ENCODE results near the gene GDPD2.

The GDPD2 gene

DNA sequence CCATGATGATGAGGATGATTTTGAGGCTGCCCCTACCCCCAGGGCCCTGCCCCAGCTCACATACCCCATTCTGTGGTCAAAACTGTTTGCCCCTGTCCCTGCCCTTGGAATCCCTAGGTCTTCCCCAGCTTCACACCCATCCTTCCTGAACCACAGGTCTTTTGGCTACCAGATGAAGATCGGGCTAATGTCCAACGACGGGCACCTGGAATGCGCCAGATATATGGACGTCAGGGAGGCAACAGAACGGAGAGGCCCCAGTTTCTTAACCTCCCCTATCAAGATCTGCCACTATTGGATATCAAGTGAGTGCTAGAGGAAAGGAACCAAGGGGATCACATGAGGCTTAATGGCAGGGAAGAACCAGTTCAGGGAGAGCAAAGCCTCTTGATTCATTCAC is 6.6 kb downstream of the GDPD2 start:
- no peak for TF ChIP-seq POLR2A (IDR thresholded peaks at IDR 0.05; ENCODE audit: low read depth, low read length)
- FAIRE-seq (no peak), DNase-seq (ENCODE audit: insufficient read length, low spot score) (no peak)

GRCh38 chrX:70432936-70433847 is 10.1 kb downstream of the GDPD2 start:
- no peak for FAIRE-seq

DNA sequence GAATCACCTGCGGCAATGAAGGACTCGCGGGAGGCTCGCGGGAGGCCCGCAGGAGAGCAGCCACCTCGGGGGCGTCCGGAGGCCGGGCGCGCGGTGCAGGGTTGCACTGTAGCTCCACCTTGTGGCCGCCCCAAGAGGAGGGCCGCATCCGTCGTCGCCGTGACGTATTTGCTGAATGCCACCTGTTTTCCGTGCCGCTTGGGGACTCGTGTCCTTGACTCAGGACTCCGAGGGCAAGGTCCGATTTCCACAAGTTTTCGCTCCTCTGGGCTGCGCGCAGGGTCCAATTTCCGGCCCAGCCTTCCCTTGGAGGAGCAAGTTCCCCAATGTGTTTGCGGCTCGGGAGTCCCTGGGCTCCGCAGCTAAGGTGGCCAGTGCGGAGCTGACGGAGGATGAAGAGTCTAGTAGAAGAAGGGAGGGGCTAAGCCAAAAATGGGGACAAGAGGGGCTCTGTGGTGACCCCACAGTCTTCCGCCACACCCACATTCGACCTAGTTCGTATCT is 10.8 kb downstream of the GDPD2 start:
- no peak for TF ChIP-seq POLR2A (IDR thresholded peaks at IDR 0.05; ENCODE audit: low read depth, low read length)
- peak; percentile 58 for DNase-seq (ENCODE audit: insufficient read length, low spot score)
- no peak for FAIRE-seq

More at GRCh38 chrX:70432936-70433847, 10.1 kb downstream of the GDPD2 start:
- DNase-seq (ENCODE audit: insufficient read length, low spot score) = no peak
- TF ChIP-seq POLR2A (IDR thresholded peaks at IDR 0.05; ENCODE audit: low read depth, low read length) = no peak

- DNase-seq (ENCODE audit: insufficient read length, low spot score) (peak; percentile 83), FAIRE-seq (no peak)
- TF ChIP-seq POLR2A (IDR thresholded peaks at IDR 0.05; ENCODE audit: low read depth, low read length) = peak; percentile 74
Observed at GRCh38 chrX:70434352-70434866, 11.3 kb downstream of the GDPD2 start.

DNA sequence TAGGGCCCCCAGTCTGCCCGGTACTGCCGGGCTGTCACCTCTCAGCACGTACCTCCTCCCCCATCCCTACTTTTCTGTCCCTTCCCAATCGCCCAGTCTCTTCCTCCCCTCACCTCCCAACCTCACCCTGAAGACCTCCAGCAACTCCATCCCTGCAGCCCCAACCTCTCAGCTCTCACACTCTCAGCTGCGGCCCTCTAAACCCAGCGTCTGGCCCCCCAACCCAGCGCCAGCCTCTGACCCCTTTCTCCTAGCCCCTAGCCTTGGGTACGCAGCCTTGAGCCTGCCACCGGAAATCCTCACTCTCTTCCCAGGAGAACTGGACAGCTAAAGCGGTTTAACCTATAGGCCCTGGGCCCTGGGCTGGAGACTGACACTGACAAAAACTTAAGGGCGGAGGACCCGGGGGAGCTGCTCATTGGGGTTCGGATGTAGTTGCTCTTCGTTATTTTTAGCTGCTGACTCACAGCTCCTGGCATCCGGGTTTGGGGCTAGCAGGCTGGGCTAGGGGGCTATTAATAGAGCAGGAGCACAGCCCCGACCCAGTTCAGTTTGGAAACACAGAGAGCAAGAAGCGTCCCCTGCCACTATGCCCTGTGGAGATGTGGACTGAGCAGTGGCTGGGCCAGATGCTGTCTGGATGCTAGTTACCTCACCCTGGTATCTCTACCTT is 11.9 kb downstream of the GDPD2 start:
- DNase-seq (ENCODE audit: insufficient read length, low spot score) (no peak), FAIRE-seq (no peak)
- no peak for TF ChIP-seq POLR2A (IDR thresholded peaks at IDR 0.05; ENCODE audit: low read depth, low read length)

- DNase-seq (ENCODE audit: insufficient read length, low spot score) (no peak), FAIRE-seq (no peak)
- TF ChIP-seq POLR2A (IDR thresholded peaks at IDR 0.05; ENCODE audit: low read depth, low read length) = no peak
Observed at GRCh38 chrX:70436343-70436742, 13.2 kb downstream of the GDPD2 start.

DNA sequence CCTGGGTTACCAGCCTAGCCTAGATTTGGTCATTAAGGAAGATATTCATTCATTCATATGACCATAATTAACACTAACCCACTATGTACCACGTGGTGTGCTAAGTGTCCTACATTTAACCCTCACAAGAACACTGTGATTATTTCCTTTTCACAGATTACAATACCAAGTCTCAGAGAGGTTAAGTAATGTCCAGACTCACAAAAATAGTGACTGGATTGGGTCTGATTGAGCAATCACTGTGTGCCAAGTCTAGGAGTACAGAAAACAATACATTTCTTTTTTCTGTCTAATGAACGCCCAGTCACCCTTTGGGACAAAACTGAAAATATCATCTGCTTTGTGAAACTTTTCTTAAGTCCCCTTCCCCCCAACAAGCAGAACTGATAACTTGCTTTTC is 13.9 kb downstream of the GDPD2 start:
- FAIRE-seq = no peak
- DNase-seq (ENCODE audit: insufficient read length, low spot score) = no peak
- TF ChIP-seq POLR2A (IDR thresholded peaks at IDR 0.05; ENCODE audit: low read depth, low read length) = no peak

DNA sequence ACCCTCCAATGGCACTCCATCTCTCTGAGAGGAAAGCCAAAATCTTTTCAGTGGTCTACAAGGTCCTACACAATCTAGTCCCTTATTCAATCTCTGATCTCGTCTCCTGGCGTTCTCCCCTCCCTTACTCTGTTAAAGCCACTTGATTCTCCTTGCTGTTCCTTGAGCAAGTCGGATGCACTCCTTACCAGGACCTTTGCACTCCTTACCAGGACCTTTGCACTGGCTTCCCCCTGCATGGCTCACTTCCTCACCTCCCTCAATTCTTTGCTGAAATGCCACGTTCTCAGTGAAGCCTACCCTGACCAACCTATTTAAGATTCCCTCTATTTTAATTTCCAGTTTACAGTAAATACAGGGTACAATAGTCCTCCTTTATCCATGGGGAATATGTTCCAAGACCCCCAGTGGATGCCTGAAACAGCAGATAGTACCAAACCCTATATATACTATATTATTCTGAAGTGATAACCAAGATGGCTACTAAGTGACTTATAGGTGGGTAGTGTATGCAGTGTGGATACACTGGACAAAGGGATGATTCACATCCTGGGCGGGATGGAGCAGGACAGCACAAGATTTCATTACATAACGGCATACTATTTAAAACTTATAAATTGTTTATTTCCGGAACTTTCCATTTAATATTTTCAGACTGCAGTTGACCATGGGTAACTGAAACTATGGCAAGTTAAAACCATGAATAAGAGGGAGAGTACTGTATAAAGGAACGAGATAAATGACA is 15.0 kb downstream of the GDPD2 start:
- FAIRE-seq = no peak
- no peak for TF ChIP-seq POLR2A (IDR thresholded peaks at IDR 0.05; ENCODE audit: low read depth, low read length)

GRCh38 chrX:70439016-70439415 is 15.9 kb downstream of the GDPD2 start:
- FAIRE-seq = no peak
- no peak for DNase-seq (ENCODE audit: insufficient read length, low spot score)
- TF ChIP-seq POLR2A (IDR thresholded peaks at IDR 0.05; ENCODE audit: low read depth, low read length) = no peak

More for the DNA sequence above, 15.0 kb downstream of the GDPD2 start:
- no peak for DNase-seq (ENCODE audit: insufficient read length, low spot score)

DNA sequence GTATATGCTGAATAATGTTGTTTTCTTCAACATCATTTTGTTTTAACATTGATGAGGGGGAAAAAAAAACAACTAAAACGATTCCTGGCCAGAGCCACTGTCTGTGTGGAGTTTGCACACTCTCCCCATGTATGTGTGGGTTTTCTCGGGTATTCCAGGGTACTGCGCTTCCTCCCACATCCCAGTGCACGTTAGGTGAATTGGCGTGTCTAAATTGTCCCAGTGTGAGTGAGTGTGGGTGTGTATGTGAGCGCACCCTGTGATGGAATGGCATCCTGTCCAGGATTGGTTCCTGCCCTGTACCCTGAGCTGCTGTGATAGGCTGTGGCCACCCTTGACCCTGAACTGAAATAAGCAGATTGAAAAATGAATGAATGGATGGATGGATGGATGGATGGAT is 19.1 kb downstream of the GDPD2 start:
- FAIRE-seq = no peak
- DNase-seq (ENCODE audit: insufficient read length, low spot score) = no peak
- no peak for TF ChIP-seq POLR2A (IDR thresholded peaks at IDR 0.05; ENCODE audit: low read depth, low read length)

DNA sequence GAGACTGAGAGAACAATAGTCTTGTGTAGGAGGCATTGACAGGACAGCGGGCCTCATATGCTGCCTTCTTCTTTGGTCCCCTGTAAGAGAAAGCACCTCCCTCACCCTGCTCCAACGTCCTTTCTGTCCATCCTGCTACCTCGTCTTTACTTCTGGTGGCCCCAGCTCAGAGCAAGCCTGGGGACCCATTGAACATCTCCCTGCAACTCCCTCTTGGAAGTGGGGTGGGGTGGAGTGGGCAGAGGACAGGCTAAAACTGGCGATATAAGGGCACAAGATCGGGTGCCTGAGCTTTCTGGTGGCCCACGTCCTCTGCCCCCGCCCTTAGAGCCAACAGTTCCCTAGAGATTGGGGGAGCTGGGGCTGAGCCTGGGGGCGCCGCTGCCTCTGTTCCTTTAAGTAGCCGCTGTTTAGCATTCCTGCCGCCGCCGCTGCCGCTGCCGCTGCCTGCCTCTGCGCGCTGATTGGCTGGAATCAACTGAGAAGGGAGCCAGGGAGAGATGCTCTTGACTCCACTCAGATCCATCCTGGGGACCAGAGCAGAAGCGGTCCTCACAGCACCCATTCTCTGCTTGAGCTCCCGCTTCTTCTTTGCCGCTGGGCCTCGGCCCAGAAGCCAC is 21.3 kb downstream of the GDPD2 start, which contains the start of gene DLG3:
DLG3 (plus strand) TSS at position 510 of the 620 bp plus-strand sequence. CDS start 367 bp downstream, outside the sequence.
- no peak for FAIRE-seq
- DNase-seq (ENCODE audit: insufficient read length, low spot score) = peak; percentile 57
- TF ChIP-seq POLR2A (IDR thresholded peaks at IDR 0.05; ENCODE audit: low read depth, low read length) = 0 out of 2 replicates have a peak, but pooled peaks have one; percentile 27

- DNase-seq (ENCODE audit: insufficient read length, low spot score) = no peak
- no peak for TF ChIP-seq POLR2A (IDR thresholded peaks at IDR 0.05; ENCODE audit: low read depth, low read length)
- FAIRE-seq = no peak
Observed at GRCh38 chrX:70444946-70445656, 22.0 kb downstream of the GDPD2 start.

All from H54 (cell line).